Upper lobe of left lung (tissue), 4 donors: ENCODE measurements around the gene HDAC7.

Source experiments
- POLR2A ChIP-seq, 4 donors: fragments of 450-650 bp; IDR thresholded peaks; one replicate each; pipeline ENCODE4 v1.5.1; 2016 to 2017; ENCODE audit warnings: antibody characterized with exemption in 4 of 4, mild to moderate bottlenecking in 2 of 4
- POLR2AphosphoS5 ChIP-seq, 2 donors: sonication (generic); formaldehyde crosslinking; IDR thresholded peaks; one replicate each; pipeline ENCODE4 v1.5.1; 2017; ENCODE audit warnings: antibody characterized with exemption in 2 of 2

GRCh38 chr12:47798382-47798948, 21.2 kb downstream of the HDAC7 start:
- TF ChIP-seq POLR2AphosphoS5 (IDR thresholded peaks at IDR 0.05) (no peak), POLR2A (IDR thresholded peaks at IDR 0.05) (no peak)
